ENCODE data around the gene ARHGAP22.

ARHGAP22 gene

DNA sequence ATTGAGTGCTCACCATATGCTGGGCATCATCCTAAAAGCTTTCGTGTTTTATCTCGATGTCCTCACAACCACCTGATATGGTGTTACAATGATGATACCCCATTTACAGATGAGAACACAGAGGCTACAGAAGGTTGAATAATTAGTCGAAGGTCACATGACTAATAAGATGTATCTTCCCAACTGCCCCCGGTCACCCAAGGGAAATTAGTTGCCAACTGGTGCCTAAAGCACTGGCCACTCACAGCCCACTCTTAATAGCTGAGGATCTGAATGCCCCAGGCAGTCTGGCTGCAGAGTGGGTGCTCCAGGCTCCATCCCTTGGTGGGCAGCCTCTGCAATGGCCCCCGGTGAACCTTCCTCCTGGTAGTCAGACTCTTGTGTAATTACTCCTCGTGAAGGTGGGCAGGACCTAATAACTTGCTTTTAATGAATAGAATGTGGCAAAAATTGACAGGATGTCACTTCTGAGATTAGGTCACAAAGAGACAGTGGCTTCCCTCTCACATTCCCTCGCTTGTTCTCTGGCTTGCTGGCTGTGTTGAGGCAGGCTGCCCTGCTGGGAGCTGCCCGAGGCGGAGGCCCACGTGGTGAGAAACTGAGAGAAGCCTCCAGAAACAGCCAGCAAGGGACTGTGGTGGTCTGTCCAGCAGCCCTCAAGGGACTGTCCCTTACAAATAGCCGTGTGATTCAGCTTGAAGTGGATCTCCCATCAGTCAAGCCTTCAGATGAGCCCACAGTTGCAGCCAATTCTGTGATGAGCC, 109.4 kb downstream of the ARHGAP22 start:
- no peak for DNase-seq

DNA sequence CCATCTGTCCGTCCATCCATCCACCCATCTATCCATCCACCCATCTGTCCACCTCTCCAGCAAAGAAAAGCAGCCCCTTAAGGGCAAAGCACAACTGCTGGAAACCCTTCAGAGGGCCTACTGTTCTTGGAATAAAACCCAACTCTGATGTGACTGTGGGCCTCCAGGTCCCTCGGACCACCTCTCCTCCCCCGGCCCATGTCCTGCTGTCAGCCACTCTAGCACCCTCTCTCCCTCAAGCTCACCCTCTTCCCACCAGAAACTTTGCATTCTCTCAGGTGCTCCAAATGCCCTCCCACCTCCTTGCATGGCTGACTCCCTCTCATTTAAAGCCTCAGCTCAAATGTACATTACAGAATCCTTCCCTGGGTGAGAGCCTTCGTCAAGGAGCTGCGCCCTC, 110.3 kb downstream of the ARHGAP22 start:
- no peak for DNase-seq

DNA sequence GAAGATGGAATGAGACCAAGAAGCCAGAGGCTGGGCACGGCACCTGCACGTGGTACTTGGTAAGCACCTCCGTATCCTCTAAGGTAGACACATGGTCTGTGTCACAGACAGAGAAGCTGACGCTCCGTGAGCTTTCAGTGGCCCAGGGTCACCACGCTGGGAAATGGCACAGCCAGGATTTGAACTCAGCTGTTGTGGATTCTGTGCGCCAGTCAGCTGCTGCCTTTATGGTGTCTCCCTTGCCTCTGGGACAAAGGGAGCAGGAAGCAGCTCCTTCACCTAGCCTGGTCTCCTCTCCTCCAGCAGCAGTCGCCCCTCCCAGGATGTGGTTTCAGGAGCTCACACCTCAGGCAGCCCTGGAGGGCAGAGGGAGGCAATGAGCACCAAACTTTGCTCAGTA, 110.8 kb downstream of the ARHGAP22 start:
- no peak for DNase-seq

DNA sequence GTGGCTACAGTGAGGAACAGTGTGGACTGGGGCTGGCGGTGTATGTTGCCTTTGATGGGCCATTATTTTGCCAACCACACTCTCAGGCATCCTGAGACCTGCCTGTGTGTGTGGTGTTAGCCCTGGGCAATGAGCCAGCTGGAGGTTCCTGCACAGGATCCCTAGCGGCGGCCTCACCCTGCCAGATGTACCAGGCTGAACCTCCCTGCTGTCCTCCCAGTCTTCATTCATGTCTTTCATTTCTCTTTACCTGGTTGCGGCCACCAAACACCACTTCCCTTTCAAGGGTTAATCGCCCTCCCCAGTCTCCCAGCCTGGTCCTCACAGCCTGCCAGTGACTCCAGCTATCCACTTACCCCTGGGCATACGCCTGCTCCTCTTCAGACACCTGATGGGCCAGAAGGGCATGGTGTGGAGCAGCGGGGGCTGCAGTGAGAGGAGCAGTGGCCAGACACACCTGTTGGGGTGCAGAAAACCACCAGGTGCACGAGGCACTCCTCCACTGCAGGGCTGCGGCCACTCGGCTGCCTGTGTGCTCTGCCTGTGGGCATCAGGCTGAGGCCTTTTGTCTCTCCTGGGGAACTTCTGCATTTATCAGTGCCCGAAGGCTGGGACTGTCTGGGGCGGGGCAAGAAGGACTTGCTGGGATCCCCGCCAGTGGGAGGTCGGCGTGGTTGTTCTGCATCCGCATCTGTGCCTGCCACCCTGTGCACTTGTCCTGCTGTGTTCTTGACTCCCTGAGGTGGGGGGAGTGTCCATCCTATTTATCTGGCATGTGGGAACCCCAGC, 111.6 kb downstream of the ARHGAP22 start:
- DNase-seq = peak; percentile 31

- no peak for DNase-seq
Observed at GRCh38 chr10:48492201-48492600, 112.7 kb downstream of the ARHGAP22 start.

DNA sequence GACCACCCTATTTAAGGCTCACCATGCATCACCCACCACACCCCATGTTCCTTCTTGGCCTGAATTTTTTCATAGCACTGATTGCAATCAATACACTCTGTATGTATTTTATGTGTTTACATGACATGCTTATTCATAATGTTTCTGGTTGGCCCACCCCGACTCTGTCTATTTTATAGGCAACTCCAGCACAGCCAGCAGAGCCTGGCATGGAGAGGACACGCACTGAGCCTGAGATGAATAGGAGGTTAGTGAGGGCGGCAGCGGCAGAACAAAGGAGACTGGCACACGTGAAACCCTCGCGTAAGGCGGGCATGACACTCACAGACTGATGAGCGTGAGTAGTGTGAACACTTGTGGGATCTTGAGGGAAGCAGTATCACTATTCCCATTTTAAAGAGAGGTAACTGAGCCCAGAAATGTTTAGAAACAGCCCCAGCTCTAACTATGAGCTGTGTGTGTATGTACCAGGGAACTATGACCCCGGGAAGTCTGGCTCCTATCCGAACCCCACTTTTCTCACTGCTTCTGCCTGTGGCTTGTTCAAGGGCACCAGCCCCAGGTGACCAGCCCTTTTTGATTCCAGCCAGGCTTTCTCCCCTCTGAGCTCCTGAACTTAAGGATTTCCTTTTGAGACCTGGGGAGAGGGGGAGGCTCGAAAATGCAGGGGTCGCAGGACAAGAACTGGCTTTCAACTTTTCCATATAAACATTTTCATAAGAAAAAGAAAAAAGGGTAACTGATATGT, 113.3 kb downstream of the ARHGAP22 start:
- no peak for DNase-seq

- no peak for DNase-seq
Observed at GRCh38 chr10:48490946-48491345, 113.9 kb downstream of the ARHGAP22 start.

- DNase-seq = no peak
Observed at GRCh38 chr10:48490571-48490940, 114.3 kb downstream of the ARHGAP22 start.

DNA sequence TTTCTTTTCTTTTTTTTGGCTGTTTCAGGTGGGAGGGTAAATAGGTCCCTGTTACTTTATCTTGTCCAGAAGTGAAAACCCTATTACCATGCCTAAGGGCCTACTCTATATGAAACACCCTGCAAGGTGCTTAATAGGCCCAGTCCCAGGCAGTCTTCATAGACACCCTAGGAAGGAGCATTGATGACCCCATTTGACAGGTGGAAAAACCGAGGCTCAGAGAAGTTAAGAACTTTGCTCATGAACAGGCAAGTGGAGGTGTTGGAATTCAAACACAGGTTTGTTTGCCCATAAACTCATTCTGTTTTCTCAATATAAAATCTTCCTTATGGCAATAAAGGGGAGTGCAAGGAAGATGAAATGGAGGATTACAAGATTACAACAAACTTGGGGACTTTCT, 115.8 kb downstream of the ARHGAP22 start:
- DNase-seq = no peak

GRCh38 chr10:48487244-48487643, 117.6 kb downstream of the ARHGAP22 start:
- DNase-seq = no peak

- no peak for DNase-seq
Observed at GRCh38 chr10:48485711-48486110, 119.2 kb downstream of the ARHGAP22 start.

- no peak for DNase-seq
Observed at GRCh38 chr10:48484911-48485310, 120.0 kb downstream of the ARHGAP22 start.

DNA sequence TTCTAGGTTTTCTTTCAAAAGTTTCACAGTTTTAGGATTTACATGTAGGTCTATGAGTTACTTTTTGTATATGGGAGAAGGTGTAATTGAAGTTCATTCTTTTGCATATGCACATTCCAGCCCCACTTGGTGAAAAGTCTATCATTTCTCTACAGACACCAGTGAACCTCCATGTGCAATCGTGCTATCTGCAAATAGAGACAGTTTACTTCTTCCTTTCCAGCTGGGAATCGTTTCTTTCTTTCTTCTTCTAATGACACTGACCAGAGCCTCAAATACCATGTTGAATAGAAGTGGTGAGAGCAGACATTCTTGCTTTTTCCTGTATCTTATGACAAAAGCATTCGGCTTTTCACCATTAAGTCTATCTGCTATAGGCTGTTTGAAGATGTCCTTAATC, 122.7 kb downstream of the ARHGAP22 start:
- no peak for DNase-seq

- DNase-seq = no peak
Observed at GRCh38 chr10:48481385-48481784, 123.5 kb downstream of the ARHGAP22 start.

GRCh38 chr10:48480397-48481374, 124.2 kb downstream of the ARHGAP22 start:
- no peak for DNase-seq

DNA sequence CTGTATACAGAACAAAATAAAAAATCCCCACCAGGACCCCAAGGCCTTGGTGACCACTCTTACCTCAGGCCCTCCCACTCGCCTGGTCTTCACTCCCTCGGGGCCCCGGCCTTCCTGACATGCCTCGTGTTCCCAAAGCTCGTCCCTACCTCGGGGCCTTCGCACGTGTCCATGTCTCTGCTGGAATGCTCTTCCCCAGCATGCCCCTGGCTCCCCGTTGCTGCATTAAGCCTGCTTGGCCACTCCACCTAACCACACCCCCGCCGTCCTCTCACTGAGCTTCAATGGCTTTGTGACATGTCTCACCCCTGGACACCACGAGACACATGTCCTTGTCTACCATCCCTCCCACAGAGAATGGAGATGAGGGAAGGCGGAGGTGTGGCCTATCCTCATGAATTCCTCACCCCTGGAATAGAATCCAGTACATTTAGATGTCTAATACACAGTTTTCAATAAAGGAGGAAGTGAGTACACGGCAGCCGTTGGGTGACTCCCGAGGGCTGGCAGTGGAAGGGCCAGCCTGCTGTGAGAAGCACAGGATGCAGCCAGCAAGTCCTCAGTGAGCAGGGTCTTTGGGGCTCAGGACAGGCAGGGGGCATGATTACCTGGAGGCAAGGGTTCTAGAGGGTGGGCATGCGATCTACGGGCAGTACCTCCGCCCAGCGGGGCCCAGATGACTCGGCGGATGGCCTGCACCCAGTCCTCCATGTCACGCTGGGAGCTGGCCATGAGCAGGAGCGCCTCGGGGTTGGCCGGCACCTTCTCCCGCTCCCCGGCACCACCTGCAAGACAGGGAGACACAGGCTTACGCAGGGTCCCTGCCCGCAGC, 125.7 kb downstream of the ARHGAP22 start:
- DNase-seq = no peak

DNA sequence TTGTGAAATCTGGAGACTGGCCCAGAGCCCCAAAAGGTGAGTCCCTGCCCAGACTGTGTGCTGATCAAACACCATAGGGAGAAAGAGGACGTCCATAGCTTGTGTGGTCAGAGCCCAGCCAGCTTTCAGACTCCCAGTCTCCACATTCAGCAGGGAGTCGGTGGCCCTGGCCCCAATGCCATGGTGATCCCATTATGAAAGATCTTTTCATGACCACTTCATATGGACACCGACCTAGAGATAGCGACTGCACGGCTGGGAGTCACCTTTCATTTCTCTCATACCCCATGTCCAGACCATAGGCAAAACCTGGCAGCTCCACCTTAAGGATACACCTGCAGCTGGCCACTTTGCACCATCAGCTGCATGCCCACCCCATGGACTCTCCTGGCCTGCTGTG, 126.4 kb downstream of the ARHGAP22 start:
- no peak for DNase-seq

DNA sequence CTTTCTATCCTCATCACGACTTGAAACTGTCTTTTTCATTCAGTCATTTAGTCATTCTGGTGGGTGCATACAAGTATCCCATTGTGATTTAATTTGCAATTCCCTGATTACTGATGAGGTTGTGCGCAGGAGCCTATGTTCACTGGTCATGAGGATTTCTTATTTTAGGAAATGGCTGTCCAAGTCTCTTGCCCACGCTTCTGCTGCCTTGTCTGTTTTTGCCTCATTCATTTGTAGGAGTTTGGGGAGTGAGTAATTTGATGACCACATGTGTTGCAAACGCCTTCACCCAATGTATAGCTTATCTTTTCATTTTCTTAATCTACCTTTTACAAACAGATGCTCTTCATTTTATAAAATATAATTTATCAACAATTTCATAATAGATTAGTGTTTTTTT, 127.3 kb downstream of the ARHGAP22 start:
- no peak for DNase-seq

DNA sequence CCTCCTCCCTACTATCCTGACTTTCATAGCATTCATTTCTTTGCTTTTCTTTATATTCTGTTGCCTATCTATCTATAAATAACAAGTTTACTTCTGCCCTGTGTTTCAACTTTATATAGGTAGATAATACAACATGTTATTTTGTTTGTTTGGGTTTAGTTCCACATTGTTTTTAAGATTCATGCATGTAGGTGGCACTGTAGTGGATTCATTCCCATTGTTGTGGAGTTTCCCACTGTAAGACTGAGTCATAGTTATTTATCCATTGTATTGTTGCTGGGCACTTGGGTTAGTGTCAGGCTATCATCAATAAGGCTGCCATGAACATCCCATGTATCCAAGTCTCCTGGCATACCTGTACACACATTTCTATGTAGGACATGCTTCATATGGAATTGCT, 127.7 kb downstream of the ARHGAP22 start:
- no peak for DNase-seq

GRCh38 chr10:48476279-48476982, 128.4 kb downstream of the ARHGAP22 start:
- peak; percentile 48 for DNase-seq

GRCh38 chr10:48475943-48476278, 129.0 kb downstream of the ARHGAP22 start:
- DNase-seq = no peak
